Right lobe of liver (tissue), 4 donors: ENCODE measurements around the gene CRYBB2.

Source experiments
- CTCF ChIP-seq, 4 donors: fragments of 200-600 bp in 3 of 4; fragments of 450-650 bp in 1 of 4; IDR thresholded peaks; one replicate each; pipeline versions ENCODE4 v1.5.1 to v1.8.0; 2016 to 2022; ENCODE audit warnings: antibody characterized with exemption in 4 of 4, mild to moderate bottlenecking in 2 of 4
- POLR2A ChIP-seq: fragments of 450-650 bp; IDR thresholded peaks from one replicate; pipeline ENCODE4 v1.6.1; 2017; ENCODE audit warnings: antibody characterized with exemption, mild to moderate bottlenecking
- donor health status: DM: no; HTN: no; CAD: no.
- donor health status: DM: no; HTN: no; CAD: no.
- donor health status: DM: no; HTN: yes; CAD: no.

GRCh38 chr22:25203082-25203481, 16.4 kb upstream of the CRYBB2 start:
- no peak for TF ChIP-seq CTCF (IDR thresholded peaks at IDR 0.05)
- TF ChIP-seq POLR2A = no peak
